ENCODE measurements around the gene PXMP4.

GRCh38 chr20:33709905-33710541, 10.1 kb downstream of the PXMP4 start:
- TF ChIP-seq RAD21 (IDR thresholded peaks at IDR 0.05; ENCODE audit: low read depth) (no peak), TAF1 (IDR thresholded peaks at IDR 0.05; ENCODE audit: low read depth) (no peak), TCF12 (IDR thresholded peaks at IDR 0.05; ENCODE audit: low read depth) (no peak), CREB1 (IDR thresholded peaks at IDR 0.05; ENCODE audit: low read depth) (no peak), MAX (IDR thresholded peaks at IDR 0.05) (no peak), NFIC (IDR thresholded peaks at IDR 0.05) (no peak), CEBPB (IDR thresholded peaks at IDR 0.05) (no peak), EP300 (IDR thresholded peaks at IDR 0.05; ENCODE audit: borderline replicate concordance) (no peak), EGR1 (IDR thresholded peaks at IDR 0.05) (no peak), ZBTB7A (IDR thresholded peaks at IDR 0.05; ENCODE audit: low read depth) (no peak), FOXM1 (IDR thresholded peaks at IDR 0.05; ENCODE audit: borderline replicate concordance, low read depth) (no peak), YY1 (IDR thresholded peaks at IDR 0.05; ENCODE audit: low read depth) (no peak), TEAD4 (IDR thresholded peaks at IDR 0.05) (no peak)
